ENCODE measurements around the gene LIG1.
A peak's percentile ranks its signal among the peaks of the same experiment; 100 is the strongest.
"Not testable (repeated sequence)": the region's sequence is repeated elsewhere in the genome, so short reads cannot be mapped to it uniquely, and the experiment has no call there.

LIG1 gene

GRCh38 chr19:48121909-48122371 is 48.2 kb downstream of the LIG1 start:
- no peak for DNase-seq (ENCODE audit: low read depth in 2 of 2)

- no peak for DNase-seq (ENCODE audit: low read depth in 2 of 2)
Observed at GRCh38 chr19:48121066-48121465, 49.1 kb downstream of the LIG1 start.

GRCh38 chr19:48120505-48120904 is 49.6 kb downstream of the LIG1 start:
- no peak for DNase-seq (ENCODE audit: low read depth in 2 of 2)

GRCh38 chr19:48118131-48118517 is 52.0 kb downstream of the LIG1 start:
- no peak for DNase-seq (ENCODE audit: low read depth in 2 of 2)

GRCh38 chr19:48117515-48118130 is 52.5 kb downstream of the LIG1 start:
- no peak for DNase-seq (ENCODE audit: low read depth in 2 of 2)

DNA sequence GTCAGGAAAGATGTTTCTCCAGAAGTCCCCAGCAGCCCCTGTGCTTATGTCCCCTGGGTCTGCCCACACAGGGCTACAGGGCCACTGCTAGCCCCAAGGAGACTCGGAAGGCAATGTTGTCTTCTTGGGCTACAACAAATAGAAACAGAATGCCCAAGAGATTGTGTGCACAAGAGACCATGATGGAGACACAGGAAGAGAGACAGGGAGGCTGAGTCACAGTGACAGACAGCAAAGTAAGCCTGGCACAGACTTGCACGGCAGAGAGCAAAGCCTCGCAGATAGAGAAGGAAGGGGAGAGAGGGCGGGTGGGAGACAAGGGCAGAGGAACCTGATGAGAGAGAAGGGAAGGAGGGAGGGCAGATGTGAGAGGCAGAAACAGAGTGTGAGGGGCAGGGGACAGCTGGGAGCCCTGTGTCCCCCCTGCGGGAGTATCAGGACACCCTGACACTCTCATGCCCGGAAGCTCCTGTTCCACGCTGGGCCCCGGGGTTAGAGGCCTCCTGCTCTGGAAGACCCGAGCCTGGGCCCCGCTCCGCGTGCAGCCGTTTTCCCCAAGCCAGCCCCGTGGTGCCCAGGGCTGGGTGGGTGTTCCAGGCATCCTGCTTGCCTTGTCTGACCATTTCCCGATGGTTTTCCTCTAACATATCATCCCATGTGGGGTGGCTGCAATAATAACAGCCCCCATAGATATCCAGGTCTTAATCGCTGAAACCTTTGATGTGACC is 56.8 kb downstream of the LIG1 start:
- DNase-seq (ENCODE audit: low read depth in 2 of 2): no peak

DNA sequence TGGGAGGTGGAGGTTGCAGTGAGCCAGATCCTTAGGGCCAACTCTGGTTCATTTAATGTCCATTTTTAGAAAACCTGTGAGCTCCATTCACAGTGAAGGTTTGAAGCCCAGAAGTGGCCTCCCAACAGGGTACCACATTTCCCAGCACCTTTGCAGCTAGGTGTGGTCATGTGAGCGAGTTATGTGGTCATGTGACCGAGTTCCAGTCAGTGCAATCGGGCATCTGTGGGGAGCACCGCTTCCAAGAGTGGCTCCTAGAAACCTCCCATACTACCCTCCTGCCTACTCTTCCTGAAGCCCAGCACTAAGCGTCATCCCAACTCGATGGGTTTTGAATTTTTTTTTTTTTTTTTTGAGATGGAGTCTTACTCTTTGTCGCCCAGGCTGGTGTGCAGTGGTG is 58.9 kb downstream of the LIG1 start:
- no peak for DNase-seq (ENCODE audit: low read depth in 2 of 2)

DNA sequence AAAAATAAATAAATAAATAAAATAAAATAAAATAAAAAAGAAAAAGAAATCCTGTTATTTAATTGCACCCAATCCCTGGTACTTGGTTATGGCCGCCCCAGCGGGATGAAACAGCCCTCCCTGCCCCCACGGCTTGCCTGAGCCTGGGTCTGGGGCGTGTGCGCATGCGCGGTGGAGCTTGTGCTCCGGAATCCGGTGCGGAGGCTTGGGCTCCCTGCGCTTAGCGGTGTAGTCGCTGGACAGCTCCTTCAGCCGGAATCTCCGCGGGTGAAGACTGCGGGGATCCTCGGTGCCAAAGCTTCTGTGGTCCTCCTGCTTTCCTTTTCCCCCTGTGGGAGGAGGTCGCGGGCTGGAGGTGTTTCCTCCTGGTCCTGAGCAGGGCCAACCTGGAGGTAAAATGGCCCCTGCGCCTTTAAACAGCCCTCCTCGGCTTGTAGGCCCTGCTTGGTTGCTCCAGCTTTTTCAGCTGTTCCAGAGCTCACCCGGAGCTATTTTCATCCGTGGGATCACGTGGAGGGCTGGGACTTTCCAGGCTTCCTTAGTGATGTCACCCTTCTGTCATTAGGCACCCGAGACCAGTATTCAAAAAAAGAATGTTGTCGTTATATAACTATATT is 59.7 kb downstream of the LIG1 start, which contains the start of gene PLA2G4C:
PLA2G4C (minus strand) TSS at position 468 of the 617 bp plus-strand sequence. CDS start 4,288 bp downstream, outside the sequence.
- DNase-seq (ENCODE audit: low read depth in 2 of 2): peak; percentile 54 to 57

- no peak for DNase-seq (ENCODE audit: low read depth in 2 of 2)
Observed at GRCh38 chr19:48108997-48109782, 61.0 kb downstream of the LIG1 start.

DNA sequence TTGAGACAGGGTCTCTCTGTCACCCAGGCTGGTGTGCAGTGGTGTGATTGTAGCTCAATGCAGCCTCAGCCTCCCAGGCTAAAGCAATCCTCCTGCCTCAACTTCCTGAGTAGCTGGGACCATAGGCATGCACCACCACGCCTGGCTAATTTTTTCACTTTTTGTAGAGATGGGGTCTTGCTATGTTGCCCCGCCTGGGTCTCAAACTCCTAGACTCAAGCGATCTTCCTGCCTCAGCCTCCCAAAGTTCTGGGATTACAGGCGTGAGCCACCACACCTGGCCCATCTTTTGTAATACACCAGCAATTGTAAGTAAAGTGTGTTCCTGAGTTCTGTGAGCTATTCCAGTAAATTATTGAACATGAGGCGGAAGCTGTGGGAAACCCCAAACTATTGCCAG is 66.2 kb downstream of the LIG1 start:
- DNase-seq (ENCODE audit: low read depth in 2 of 2): no peak

GRCh38 chr19:48102870-48103751 is 67.0 kb downstream of the LIG1 start:
- no peak for DNase-seq (ENCODE audit: low read depth in 2 of 2)

- no peak for DNase-seq (ENCODE audit: low read depth in 2 of 2)
Observed at GRCh38 chr19:48095612-48096175, 74.5 kb downstream of the LIG1 start.

DNA sequence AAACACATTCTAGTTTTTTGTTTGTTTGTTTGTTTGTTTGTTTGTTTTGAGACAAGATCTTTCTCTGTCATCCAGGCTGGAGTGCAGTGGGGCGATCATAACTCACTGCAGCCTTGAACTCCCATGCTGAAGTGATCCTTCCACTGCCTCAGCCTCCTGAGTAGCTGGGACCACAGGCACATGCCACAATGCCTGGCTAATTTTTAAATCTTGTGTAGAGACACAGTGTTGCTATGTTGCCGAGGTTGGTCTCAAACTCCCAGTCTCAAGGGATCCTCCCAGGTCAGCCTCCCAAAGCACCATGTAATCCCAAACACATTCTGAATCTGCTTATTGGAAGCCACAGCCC is 75.3 kb downstream of the LIG1 start:
- no peak for DNase-seq (ENCODE audit: low read depth in 2 of 2)

DNA sequence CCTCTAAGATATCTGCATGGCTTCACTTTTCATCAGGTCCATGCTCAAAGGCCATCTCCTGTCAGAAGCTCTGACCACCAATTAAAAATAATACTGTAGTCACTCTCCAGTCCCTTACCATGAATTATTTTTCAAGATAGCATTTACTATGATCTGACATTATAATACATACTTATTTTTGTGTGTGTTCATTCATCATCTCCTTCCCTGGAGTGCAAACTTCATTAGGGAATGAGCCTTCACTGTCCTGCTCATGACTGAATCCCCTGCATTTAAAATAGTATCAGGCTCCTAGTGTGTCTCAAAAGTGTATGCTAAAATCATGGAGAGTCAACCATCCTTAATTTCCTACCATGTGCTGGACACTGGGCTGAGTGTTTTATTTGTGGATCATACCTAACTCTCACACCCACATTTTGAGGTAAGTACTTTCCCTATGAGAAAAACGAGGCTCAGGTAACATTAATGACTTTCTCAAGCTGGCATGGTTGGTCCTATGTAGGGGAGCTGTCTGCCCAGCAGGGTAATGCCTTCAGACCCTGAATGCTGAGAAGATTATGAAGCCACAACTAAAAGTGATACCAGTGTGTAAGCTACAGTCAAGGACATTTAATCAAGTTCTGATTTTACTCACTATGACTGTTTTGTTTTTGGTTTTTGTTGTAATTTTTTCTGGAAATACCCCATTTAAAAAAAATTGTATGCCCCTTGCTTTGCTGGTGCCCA is 75.9 kb downstream of the LIG1 start:
- no peak for DNase-seq (ENCODE audit: low read depth in 2 of 2)

DNA sequence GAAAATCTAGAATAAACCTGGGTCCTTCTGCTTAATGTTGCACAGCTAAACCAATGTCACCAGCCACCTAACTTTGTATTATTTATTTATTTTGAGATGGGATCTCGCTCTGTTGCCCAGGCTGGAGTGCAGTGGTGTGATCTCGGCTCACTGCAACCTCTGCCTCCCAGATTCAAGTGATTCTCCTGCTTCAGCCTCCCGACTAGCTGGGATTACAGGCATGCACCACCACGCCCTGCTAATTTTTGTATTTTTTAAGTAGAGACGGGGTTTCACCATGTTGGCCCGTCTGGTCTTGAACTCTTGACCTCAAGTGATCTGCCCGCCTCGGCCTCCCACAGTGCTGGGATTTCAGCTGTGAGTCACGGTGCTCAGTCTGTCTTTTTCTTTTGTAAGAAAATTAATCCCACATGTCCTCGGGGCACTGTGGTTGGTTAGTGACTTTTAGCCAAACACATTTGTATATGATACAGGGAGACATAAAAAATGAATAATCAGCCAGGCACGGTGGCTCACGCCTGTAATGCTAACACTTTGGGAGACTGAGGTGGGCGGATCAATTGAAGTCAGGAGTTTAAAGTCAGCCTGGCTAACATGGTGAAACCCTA is 78.9 kb downstream of the LIG1 start:
- DNase-seq (ENCODE audit: low read depth in 2 of 2): not testable (repeated sequence)

GRCh38 chr19:48090281-48090802 is 79.8 kb downstream of the LIG1 start:
- no peak for DNase-seq (ENCODE audit: low read depth in 2 of 2)

GRCh38 chr19:48088991-48089390 is 81.2 kb downstream of the LIG1 start:
- not testable (repeated sequence) for DNase-seq (ENCODE audit: low read depth in 2 of 2)

DNA sequence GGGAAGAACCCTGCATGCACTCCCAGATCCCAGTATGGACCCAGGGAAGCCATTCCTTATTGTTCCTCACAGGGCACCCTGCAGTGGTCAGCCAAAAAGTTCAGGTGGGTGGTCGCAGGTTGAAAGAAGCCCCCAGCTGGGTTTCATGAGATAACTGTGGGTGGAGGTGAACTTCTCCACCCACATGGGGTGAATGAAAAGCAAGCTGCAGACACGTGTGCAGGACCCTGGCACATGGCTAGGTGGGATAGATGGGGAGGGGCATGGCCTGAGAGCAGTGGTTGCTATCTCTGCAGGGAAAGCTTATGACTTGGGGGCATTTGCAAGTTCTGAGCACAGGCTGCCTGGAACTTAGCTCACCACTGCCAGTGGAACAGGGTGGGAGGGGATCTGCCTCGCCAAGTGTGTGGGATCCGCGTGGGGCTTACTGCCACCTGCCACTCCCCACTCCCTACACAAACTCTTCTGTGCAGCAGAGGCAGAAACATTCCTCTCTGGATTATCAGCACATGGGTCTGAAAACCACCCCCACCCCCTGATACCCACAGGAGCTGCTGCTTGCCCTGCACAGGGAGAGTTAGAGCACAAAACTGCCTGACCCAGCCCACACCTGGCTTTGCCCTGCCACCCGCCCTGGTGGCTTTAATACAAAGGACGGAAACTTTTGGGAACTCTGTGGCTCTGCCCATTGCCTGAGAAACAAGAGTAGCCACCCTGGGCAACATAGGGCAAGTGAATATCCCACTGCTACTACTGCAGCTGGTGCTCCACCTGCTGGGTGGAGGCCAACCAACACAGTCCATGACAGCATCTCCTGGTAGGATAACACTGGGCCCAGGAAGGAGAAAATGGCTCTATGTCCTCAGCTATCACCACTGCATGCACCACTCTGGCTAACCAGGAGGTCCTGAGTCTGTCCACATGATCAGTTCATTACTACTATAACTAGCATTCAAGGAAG is 84.0 kb downstream of the LIG1 start:
- DNase-seq (ENCODE audit: low read depth in 2 of 2): no peak
